OCI-LY7 (cell line): ENCODE results near the gene CKS2.

Experiments
- EZH2phosphoT487 ChIP-seq: fragments of 200-600 bp; sonication (generic); IDR thresholded peaks from 2 replicates; pipeline ENCODE4 v1.6.1; 2018; ENCODE audit warnings: low read depth, borderline replicate concordance, mild to moderate bottlenecking, mixed run types, antibody characterized with exemption, low read length, moderate library complexity, mixed read lengths
- TF ChIP-seq, protein P1 (sequence below): fragments of 200-600 bp; sonication (generic); conservative IDR thresholded peaks from 2 replicates; pipeline ENCODE4 v1.5.1; 2014; ENCODE audit warnings: mild to moderate bottlenecking, antibody characterized with exemption, low read length, moderate library complexity, mixed read lengths

DNA sequence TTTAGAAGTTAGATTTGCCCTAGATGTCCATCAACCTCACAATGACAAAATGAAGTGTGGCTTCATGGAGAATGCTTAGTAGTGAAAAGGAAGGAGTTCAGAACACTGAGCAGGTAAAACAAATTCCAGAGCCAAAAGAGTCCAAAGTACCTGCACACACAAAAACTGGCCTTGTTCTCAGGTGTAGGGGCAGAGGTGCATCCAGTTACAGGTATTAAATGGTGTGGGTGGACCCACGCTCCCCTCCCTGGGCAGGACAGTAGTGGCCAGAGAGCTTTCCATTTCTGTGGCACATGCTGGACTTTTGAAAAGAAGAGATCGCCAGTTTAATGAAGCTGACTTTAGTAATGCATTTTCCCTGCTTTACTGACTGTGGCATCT, 54.5 kb downstream of the CKS2 start:
- TF ChIP-seq, protein P1, sequence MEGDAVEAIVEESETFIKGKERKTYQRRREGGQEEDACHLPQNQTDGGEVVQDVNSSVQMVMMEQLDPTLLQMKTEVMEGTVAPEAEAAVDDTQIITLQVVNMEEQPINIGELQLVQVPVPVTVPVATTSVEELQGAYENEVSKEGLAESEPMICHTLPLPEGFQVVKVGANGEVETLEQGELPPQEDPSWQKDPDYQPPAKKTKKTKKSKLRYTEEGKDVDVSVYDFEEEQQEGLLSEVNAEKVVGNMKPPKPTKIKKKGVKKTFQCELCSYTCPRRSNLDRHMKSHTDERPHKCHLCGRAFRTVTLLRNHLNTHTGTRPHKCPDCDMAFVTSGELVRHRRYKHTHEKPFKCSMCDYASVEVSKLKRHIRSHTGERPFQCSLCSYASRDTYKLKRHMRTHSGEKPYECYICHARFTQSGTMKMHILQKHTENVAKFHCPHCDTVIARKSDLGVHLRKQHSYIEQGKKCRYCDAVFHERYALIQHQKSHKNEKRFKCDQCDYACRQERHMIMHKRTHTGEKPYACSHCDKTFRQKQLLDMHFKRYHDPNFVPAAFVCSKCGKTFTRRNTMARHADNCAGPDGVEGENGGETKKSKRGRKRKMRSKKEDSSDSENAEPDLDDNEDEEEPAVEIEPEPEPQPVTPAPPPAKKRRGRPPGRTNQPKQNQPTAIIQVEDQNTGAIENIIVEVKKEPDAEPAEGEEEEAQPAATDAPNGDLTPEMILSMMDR: no peak
- no peak for TF ChIP-seq EZH2phosphoT487
